ENCODE results near the gene TFEB.

- TF ChIP-seq CTCF (conservative IDR thresholded peaks at IDR 0.05; ENCODE audit: low read depth, low read length) (no peak), EZH2 (IDR thresholded peaks at IDR 0.05; ENCODE audit: borderline replicate concordance, low read depth, low read length, poor library complexity, severe bottlenecking) (no peak)
Observed at GRCh38 chr6:41655646-41656001, 79.8 kb downstream of the TFEB start.
